HG03521 (cell line): ENCODE measurements around the gene C2CD5.
A peak's percentile ranks its signal among the peaks of the same experiment; 100 is the strongest.
"Not testable (repeated sequence)": the region's sequence is repeated elsewhere in the genome, so short reads cannot be mapped to it uniquely, and the experiment has no call there.

Experiments
- ATAC-seq: cut with Tn5 transposase; IDR thresholded peaks from one replicate; pipeline ENCODE4 v1.9.1; 2021; ENCODE audit warnings: mild to moderate bottlenecking, moderate library complexity; ENCODE audit not compliant: unreplicated experiment

The C2CD5 gene

DNA sequence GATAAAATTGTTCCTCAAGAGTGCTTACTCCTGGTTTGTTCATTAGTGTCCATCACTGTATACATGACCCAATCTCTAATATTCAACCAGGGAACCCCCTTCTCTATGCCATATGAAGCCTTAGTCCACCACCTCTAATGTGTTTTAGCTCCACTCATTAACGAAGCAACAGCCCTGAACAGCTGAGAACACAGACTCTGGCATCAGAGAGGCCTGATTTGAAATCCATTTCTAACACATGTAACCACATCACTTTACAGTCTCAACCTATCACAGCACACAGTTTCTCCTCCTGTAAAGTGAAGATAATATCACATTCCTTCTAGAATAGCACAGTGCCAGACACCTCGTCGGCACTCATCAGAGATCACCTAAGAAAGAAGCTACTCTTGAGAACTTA is 64.3 kb downstream of the C2CD5 start:
- ATAC-seq: no peak

DNA sequence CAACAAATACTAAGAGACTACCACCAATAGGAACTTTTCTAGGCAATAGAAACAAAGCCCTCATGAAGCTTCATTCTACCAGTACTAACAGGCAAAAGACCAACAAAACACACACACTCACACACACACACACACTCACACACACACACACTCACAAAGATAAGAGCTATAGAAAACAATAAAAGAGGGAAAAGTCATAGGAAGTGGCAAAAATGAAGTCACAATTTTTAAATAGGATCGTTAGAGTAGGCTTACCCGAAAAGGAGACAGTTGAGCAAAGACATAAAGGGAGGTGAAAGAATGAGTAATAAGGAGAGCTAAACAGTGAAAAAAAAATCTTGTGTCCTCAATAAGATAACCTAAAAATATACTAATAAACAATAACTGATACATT is 66.5 kb downstream of the C2CD5 start:
- no peak for ATAC-seq

DNA sequence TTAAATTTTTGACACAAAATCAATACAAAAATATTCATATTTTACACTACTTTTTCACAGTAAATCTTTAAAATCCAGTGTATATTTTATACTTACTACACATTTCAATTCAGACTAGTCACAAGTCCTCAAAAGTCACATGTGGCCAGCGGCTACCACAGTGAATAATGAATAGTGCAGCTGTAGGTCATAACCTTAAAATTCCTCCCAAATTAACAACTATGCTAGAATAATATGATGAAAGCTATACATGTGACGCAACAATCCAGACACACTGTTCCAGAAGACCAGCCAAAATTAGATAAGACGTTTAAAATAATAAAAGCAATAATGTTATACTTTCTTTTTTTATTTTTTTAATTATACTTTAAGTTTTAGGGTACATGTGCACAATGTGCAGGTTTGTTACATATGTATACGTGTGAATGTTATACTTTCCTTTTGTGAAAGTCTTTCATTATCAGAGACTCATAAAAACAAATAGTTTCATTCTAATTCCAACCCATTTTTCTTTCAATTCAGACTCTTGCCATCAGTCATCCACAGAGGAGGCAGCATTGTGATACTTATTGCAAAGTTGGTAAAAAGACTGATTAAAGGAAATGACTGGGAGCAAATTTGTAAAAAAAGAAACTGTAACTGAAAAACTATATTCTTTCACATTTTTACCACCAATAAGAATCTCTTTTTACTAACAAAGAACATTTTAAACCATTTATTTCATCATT is 67.0 kb downstream of the C2CD5 start:
- ATAC-seq: no peak

DNA sequence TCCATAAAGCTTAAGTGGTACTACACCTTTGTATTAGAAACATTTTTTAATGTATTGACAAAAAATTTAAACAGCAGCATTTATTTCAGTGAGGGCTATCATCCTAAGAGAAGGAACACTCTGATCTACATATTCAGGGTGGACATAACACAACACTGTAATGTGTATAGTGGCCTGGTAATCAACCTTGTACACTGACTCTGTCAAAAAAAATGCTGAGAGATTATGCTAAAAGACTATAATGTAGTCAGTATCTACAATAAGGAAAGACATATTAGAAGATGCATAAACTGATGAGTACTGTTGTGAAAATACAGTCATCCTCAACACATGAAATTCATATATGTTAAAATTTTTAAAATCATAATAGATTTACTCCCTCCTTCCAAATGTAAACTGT is 68.2 kb downstream of the C2CD5 start:
- ATAC-seq: no peak

DNA sequence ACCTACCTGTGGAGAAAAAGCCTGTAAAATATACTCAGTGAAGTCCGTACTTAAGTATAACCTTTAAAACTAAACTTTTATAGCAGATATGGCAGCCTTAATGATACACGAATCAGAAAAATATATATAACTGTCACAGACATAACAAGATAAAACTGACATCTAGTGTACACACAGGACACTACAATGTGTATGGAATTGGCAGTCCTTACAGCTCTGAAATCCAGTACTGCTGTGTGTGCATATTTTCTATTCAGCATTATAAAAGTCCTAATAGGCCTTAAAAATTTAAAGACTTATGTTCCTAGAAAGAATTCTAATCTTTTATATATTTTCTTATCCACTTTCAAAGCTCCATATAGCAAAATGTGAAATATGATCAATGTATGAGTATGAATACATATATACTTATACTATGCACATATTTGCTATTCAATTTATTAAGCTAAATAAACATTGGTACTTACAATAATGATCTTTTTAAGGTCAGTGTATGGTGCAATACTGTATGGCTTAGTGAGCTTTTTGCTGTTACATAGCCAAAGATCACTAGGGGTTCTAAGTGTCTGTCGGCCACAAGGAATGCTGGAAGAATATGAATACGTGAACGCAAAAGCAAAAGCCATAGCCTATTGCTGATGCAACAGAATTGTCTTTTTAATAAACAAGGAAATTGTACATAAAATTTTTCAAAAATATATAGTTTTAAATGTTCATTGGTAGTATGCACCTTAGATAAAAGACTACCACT is 69.2 kb downstream of the C2CD5 start:
- ATAC-seq: no peak

GRCh38 chr12:22473212-22473611 is 71.1 kb downstream of the C2CD5 start:
- ATAC-seq: no peak

DNA sequence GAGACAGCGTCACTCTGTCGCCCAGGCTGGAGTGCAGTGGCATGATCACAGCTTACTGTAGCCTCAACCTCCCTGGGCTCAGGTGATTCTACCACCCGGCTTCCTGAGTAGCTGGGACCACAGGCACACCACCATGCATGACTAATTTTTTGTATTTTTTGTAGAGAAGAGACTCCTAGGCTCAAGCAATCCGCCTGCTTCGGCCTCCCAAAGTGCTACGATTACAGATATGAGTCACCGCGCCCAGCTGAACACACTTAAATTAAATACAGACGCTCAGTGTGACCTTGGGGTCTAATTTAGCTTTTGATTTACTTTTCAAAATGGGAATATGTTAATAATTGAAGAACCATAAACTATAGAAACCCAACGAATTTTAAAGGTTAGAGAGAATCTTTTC is 77.2 kb downstream of the C2CD5 start:
- ATAC-seq: no peak

DNA sequence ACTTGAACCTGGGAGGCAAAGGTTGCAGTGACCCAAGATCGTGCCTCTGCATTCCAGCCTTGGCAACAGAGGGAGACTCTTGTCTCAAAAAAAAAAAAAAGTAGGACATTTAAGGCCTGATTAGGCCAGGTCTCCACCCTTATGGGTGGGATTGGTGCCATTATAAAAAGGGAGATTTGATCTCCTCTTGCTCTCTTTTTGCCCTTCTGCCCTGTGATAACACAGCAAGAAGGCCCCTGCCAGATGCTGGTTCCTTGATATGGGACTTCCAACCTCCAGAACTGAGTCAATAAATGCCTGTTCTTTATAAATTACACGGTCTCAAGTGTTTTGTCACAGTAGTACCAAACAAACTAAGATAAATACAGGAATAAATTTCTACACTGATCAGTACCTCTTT is 81.0 kb downstream of the C2CD5 start:
- ATAC-seq: no peak

DNA sequence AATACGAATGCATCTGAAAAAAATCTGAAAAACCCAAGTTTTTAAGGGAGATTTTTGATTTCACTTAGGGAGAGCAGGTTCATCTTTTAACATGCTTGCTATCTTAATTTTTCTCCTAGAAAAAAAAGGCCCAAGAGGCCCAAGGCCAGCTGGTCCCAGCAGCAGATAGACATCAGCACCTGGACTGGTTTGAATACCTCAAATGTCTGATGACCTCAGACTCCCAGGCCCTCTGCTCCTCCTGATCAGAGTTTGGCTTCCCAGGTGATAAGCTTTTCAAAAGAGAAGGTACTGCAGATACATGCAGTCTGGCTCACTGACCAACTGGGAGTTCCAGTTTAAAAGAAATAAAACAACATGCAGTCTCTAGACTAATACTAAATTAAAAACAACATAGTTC is 82.6 kb downstream of the C2CD5 start:
- no peak for ATAC-seq

- peak; percentile 77 for ATAC-seq
Measured at GRCh38 chr12:22459838-22460490, 84.4 kb downstream of the C2CD5 start.

DNA sequence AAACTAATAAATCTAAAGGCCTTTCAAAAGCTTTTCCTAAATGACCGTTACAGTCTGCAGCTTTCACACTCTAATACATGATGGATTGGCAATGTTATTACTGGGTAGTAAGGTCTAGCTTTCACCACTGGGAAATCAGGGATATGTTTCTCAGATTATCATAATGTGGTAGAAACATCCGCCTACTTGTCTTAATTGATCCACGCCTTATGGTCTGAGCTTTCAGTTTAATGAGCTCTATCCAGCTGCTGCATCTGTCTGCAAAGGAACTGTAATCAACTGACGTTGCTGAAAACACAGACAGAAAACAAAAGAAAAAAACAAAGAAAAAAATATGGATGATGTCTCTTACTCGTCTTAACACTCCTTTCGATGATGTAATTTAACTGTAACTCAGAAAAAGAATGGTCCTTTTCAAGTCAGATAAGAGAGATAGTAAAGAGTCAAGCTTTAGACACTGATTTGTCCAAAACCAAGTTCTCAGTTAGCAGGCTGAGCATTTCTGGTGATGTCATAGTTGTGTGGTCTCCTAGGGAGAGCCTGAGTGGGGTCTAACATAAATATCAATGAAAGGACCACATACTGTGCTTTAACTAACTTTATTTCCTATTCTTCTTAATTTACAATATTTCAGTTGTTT is 85.9 kb downstream of the C2CD5 start:
- no peak for ATAC-seq

- no peak for ATAC-seq
Measured at GRCh38 chr12:22457085-22457484, 87.3 kb downstream of the C2CD5 start.

DNA sequence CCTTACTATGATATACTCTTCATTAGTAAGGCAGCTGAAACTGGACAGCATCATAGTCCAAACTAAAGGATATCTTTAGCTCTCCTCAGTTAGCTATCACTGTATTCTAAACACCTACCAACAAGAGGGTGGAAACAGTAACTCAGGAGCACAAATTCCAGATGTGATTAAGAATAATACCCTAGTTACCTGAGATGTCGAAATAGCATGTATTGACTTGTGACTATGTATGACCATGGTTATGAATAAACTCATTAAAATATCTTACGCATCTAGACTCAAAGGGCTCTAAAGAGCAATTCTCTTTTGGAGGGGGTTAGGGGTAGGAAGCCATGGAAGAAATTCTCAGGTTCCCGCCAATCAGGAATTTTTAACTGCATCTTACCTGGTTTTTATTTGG is 90.8 kb downstream of the C2CD5 start:
- ATAC-seq: no peak

GRCh38 chr12:22447223-22447622 is 97.1 kb downstream of the C2CD5 start:
- ATAC-seq: no peak

DNA sequence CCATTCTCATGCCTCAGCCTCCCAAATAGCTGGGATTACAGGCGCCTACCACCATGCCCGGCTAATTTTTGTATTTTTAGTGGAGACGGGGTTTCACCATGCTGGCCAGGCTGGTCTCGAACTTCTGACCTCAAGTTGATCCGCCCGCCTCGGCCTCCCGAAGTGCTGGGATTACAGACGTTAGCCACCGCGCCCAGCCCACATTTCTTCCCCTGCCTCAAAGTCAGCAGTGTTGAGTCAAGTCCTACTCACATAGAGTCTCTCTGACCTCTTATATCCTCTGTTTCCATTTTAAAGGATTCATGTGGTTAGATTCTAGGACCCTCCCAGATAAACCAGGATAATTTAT is 100.1 kb downstream of the C2CD5 start:
- ATAC-seq: not testable (repeated sequence)

DNA sequence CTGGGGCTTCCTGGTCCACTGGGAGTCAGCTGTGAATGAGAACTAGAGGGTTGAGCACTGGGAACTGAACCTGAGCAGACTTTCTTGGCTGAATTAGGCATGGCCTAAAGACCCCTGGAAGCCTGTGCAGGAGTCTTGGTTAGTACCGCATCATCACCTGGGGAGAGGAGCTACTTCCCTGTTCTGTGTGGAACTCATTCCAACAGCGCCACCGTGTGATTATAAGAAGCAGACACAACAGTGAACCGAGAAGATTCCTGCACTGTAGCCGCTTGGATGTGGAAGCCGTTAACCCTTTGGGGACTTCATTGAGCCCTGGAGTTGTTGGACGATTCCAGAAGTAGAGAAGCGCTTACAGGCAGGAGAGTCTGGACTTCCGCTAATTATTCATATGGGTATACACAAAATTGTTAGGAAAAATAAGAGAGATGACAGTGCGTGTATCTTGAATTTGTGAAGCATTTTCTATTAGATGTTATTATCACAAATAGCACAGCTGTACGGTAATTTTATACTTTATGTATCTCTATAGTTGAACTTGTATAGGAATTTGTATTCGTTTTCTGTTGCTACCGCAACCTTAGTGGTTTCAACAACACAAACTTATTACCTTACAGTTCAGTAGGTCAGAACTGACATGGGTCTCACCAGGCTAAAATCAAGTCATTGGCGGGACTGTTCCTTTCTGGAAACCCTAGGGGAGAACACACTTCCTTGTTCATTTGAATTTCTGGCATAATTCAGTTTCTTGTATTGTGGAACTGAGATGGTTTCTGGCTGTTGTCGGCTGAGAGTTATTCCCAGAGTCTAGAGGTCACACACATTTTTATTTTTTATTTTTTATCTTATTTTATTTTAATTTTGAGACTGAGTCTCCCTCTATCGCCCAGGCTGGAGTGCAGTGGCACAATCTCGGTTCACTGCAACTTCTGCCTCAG is 100.7 kb downstream of the C2CD5 start:
- peak; percentile 99 for ATAC-seq

DNA sequence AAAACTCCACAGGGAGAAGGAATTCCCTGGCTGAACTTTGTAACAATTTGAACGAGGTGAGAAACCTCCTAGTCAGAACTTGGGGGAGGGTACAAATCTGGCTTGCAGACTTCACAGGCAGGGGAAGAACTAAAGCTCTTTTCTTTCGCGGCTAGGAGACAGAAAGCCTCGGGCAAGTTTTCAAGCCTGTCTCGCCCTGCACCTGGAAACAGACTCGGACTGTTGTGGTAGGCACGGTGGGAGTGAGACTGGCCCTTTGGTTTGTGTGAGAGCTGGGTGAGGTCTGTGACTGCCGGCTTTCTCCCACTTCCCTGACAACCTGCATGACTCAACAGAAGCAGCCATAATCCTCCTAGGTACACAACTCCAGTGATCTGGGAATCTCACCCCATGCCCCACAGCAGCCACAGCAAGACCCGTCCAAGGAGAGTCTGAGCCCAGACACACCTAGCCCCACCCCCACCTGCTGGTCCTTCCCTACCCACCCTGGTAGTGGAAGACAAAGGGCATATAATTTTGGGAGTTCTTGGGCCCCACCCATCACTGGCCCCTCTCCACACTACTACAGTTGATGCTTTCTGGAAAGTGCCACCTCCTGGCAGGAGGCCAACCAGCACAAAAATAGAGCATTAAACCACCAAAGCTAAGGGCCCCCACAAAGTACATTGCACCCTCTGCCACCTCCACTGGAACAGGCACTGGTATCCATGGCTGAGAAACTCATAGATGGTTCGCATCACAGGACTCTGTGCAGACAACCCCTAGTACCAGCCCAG is 107.1 kb downstream of the C2CD5 start:
- no peak for ATAC-seq

- ATAC-seq: no peak
Measured at GRCh38 chr12:22435583-22435982, 108.8 kb downstream of the C2CD5 start.

GRCh38 chr12:22431693-22432251 is 112.6 kb downstream of the C2CD5 start:
- ATAC-seq: no peak

GRCh38 chr12:22416801-22417200 is 127.5 kb downstream of the C2CD5 start:
- ATAC-seq: no peak
